HL-60 (cell line): ENCODE data around the gene CCNB1IP1.
"Not testable (repeated sequence)": the region's sequence is repeated elsewhere in the genome, so short reads cannot be mapped to it uniquely, and the experiment has no call there.

Source experiments
- CTCF ChIP-seq: IDR thresholded peaks from one replicate; pipeline ENCODE4 v1.5.1; 2011; ENCODE audit warnings: low read length, control low read depth, inconsistent platforms; ENCODE audit not compliant: insufficient read depth
- GABPA ChIP-seq: IDR thresholded peaks from 2 replicates; pipeline ENCODE4 v1.6.1; 2012; ENCODE audit warnings: low read depth
- POLR2AphosphoS5 ChIP-seq: IDR thresholded peaks from 2 replicates; pipeline ENCODE4 v1.6.1; 2012; ENCODE audit warnings: low read depth
- REST ChIP-seq: IDR thresholded peaks from 2 replicates; pipeline ENCODE4 v1.6.1; 2012; ENCODE audit warnings: low read depth; ENCODE audit not compliant: insufficient replicate concordance

GRCh38 chr14:20264361-20264760, 68.7 kb downstream of the CCNB1IP1 start:
- not testable (repeated sequence) for TF ChIP-seq CTCF, POLR2AphosphoS5, REST, GABPA
